ENCODE results near the gene SEMA3B. TPM values are rescaled to one million over a fixed set of nuclear protein-coding genes. Genes with fewer than 3 reads are reported as not detected.
"Not testable (repeated sequence)": the region's sequence is repeated elsewhere in the genome, so short reads cannot be mapped to it uniquely, and the experiment has no call there.

The SEMA3B gene
- total RNA-seq, 4 donors from 2014 or later: 29.1 to 54.9 (median 44.2) TPM

GRCh38 chr3:50302095-50303012 lies 33.4 kb downstream of the SEMA3B start:
- no peak for ATAC-seq
- H3K9me3 ChIP-seq: no peaks in the 10 kb centered on the region
- TF ChIP-seq POLR2A (IDR thresholded peaks at IDR 0.05) (no peak), EP300 (IDR thresholded peaks at IDR 0.05) (no peak), POLR2AphosphoS5 (IDR thresholded peaks at IDR 0.05) (no peak)
- TF ChIP-seq, protein P1, sequence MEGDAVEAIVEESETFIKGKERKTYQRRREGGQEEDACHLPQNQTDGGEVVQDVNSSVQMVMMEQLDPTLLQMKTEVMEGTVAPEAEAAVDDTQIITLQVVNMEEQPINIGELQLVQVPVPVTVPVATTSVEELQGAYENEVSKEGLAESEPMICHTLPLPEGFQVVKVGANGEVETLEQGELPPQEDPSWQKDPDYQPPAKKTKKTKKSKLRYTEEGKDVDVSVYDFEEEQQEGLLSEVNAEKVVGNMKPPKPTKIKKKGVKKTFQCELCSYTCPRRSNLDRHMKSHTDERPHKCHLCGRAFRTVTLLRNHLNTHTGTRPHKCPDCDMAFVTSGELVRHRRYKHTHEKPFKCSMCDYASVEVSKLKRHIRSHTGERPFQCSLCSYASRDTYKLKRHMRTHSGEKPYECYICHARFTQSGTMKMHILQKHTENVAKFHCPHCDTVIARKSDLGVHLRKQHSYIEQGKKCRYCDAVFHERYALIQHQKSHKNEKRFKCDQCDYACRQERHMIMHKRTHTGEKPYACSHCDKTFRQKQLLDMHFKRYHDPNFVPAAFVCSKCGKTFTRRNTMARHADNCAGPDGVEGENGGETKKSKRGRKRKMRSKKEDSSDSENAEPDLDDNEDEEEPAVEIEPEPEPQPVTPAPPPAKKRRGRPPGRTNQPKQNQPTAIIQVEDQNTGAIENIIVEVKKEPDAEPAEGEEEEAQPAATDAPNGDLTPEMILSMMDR (IDR thresholded peaks at IDR 0.05): no peak
- H3K27ac ChIP-seq: peak overlapping the region in 3 of 4 donors; percentile 69 to 92 (median 82)
- no peaks in the 10 kb centered on the region for H3K27me3 ChIP-seq
- peaks cover 0 to 2% of the 10 kb centered on the region in 2 donors for H3K36me3 ChIP-seq
- WGBS, 2 donors (ENCODE audit: low coverage in 1 of 2): 91% methylated on average over 6 of the region's 32 CpGs; no CpG with 5 or more reads in 1 of the 2 donors
- peaks cover 0 to 54% (median 26%) of the 10 kb centered on the region in 3 donors for H3K4me1 ChIP-seq
- peak overlapping the region in 1 of 2 donors; percentile 36 for H3K4me3 ChIP-seq

GRCh38 chr3:50303013-50303815 lies 34.3 kb downstream of the SEMA3B start, which contains the start of gene HYAL1:
TSS of gene HYAL1 (minus strand) at chr3:50303574. CDS start at chr3:50302956, 618 bp downstream.
- Histone ChIP-seq H3K36me3 (no peaks in the 10 kb centered on the region), H3K4me3 (peak within 1 kb of the TSS in 1 of 2 donors; percentile 36), H3K9me3 (no peaks in the 10 kb centered on the region), H3K27ac (peak within 1 kb of the TSS in 3 of 4 donors; percentile 69 to 92 (median 82)), H3K27me3 (no peaks in the 10 kb centered on the region), H3K4me1 (peaks cover 0 to 45% (median 24%) of the 10 kb centered on the region in 3 donors)
- WGBS, 2 donors (ENCODE audit: low coverage in 1 of 2): 33% methylated on average over 2 of the region's 14 CpGs; no CpG with 5 or more reads in 1 of the 2 donors
- TF ChIP-seq, protein P1 (IDR thresholded peaks at IDR 0.05): peak in 1 of 4 experiments; percentile 30
- TF ChIP-seq EP300 (IDR thresholded peaks at IDR 0.05): no peak
- no peak for TF ChIP-seq POLR2A (IDR thresholded peaks at IDR 0.05)
- peak; percentile 20 for ATAC-seq

GRCh38 chr3:50304601-50305000 lies 35.7 kb downstream of the SEMA3B start:
- Histone ChIP-seq H3K27me3 (no peaks in the 10 kb centered on the region), H3K36me3 (peaks cover 0 to 3% of the 10 kb centered on the region in 2 donors), H3K27ac (no peak overlapping the region), H3K4me1 (peaks cover 0 to 37% (median 19%) of the 10 kb centered on the region in 3 donors), H3K9me3 (no peaks in the 10 kb centered on the region), H3K4me3 (no peak overlapping the region)
- TF ChIP-seq POLR2AphosphoS5 (IDR thresholded peaks at IDR 0.05) (no peak), EP300 (IDR thresholded peaks at IDR 0.05) (no peak), POLR2A (IDR thresholded peaks at IDR 0.05) (no peak)
- TF ChIP-seq, protein P1 (IDR thresholded peaks at IDR 0.05): no peak
- no peak for ATAC-seq

- H3K36me3 ChIP-seq: peaks cover 0 to 30% of the 10 kb centered on the region in 2 donors
- not testable (repeated sequence) for H3K27me3 ChIP-seq, H3K9me3 ChIP-seq, H3K4me3 ChIP-seq, ATAC-seq, H3K4me1 ChIP-seq, H3K27ac ChIP-seq
- WGBS, 2 donors (ENCODE audit: low coverage in 1 of 2): no CpG with 5 or more reads among the region's 32 CpGs
Measured at GRCh38 chr3:50312041-50312440, 43.1 kb downstream of the SEMA3B start.

- no peaks in the 10 kb centered on the region for H3K27me3 ChIP-seq
- no peak for ATAC-seq
- TF ChIP-seq POLR2AphosphoS5 (IDR thresholded peaks at IDR 0.05): no peak
- no peak for TF ChIP-seq POLR2A (IDR thresholded peaks at IDR 0.05)
- TF ChIP-seq EP300 (IDR thresholded peaks at IDR 0.05): no peak
- TF ChIP-seq, protein P1 (IDR thresholded peaks at IDR 0.05): no peak
- no peak overlapping the region for H3K4me3 ChIP-seq
- 83 to 88% methylated on average over 1 to 2 of the region's 3 CpGs for WGBS, 2 donors (ENCODE audit: low coverage in 1 of 2)
- no peaks in the 10 kb centered on the region for H3K9me3 ChIP-seq
- H3K27ac ChIP-seq: peak overlapping the region in 2 of 4 donors; percentile 11 to 35
- peaks cover 0 to 31% (median 15%) of the 10 kb centered on the region in 3 donors for H3K4me1 ChIP-seq
- peaks cover 0 to 53% of the 10 kb centered on the region in 2 donors for H3K36me3 ChIP-seq
Measured at GRCh38 chr3:50314342-50314741, 45.4 kb downstream of the SEMA3B start.

Measured in gastroesophageal sphincter (tissue), 4 donors.